Umbilical cord (tissue), 2 donors: ENCODE results near the gene STK40. TPM values are rescaled to one million over a fixed set of nuclear protein-coding genes. Genes with fewer than 3 reads are reported as not detected.

ENCODE experiments used
- DNase-seq: peaks from one replicate; pipeline ENCODE4 v3.0.0-alpha.2; 2015; ENCODE audit warnings: low spot score
- total RNA-seq: library from RNA; depleted of rRNA; stranded (reverse); fragments of >200 nt; gene quantifications from one replicate; pipeline ENCODE4 v1.2.3, GENCODE V29; 2014; ENCODE audit warnings: low replicate concordance; ENCODE audit not compliant: insufficient read depth

STK40 gene
- total RNA-seq, 1 donor from 2014 or later = 12.0 TPM

GRCh38 chr1:36372617-36373016 lies 13.1 kb downstream of the STK40 start:
- DNase-seq = no peak

GRCh38 chr1:36369061-36369861 lies 16.5 kb downstream of the STK40 start:
- DNase-seq = peak; percentile 69

- DNase-seq = no peak
These were observed 17.9 kb downstream of the STK40 start for GRCh38 chr1:36367798-36368197.

- DNase-seq = no peak
These were observed 18.7 kb downstream of the STK40 start for GRCh38 chr1:36367066-36367465.

GRCh38 chr1:36366091-36366661 lies 19.5 kb downstream of the STK40 start:
- DNase-seq = peak; percentile 73

- DNase-seq = peak; percentile 89
These were observed 20.3 kb downstream of the STK40 start for GRCh38 chr1:36365381-36365780.

- DNase-seq = no peak
These were observed 25.7 kb downstream of the STK40 start for GRCh38 chr1:36359911-36360550.

- no peak for DNase-seq
These were observed 26.3 kb downstream of the STK40 start for GRCh38 chr1:36359383-36359782.

- no peak for DNase-seq
These were observed 27.1 kb downstream of the STK40 start for GRCh38 chr1:36358514-36359084.

GRCh38 chr1:36355811-36356210 lies 29.9 kb downstream of the STK40 start:
- no peak for DNase-seq

GRCh38 chr1:36354486-36354885 lies 31.2 kb downstream of the STK40 start:
- DNase-seq = no peak

GRCh38 chr1:36352910-36353878 lies 32.5 kb downstream of the STK40 start:
- no peak for DNase-seq

- peak; percentile 44 for DNase-seq
These were observed 33.4 kb downstream of the STK40 start for GRCh38 chr1:36352125-36352909.

GRCh38 chr1:36351227-36351977 lies 34.3 kb downstream of the STK40 start:
- DNase-seq = peak; percentile 78

GRCh38 chr1:36350659-36351226 lies 35.0 kb downstream of the STK40 start:
- peak; percentile 81 for DNase-seq

GRCh38 chr1:36349839-36350238 lies 35.9 kb downstream of the STK40 start:
- no peak for DNase-seq

GRCh38 chr1:36349241-36349671 lies 36.5 kb downstream of the STK40 start:
- DNase-seq = no peak

GRCh38 chr1:36346741-36347370 lies 38.9 kb downstream of the STK40 start:
- DNase-seq = no peak

GRCh38 chr1:36345353-36345752 lies 40.4 kb downstream of the STK40 start:
- no peak for DNase-seq
